Esophagus muscularis mucosa (tissue), 4 donors: Measurements from ENCODE around the gene SERPINH1.

Experiments
- EP300 ChIP-seq: sonication (generic); formaldehyde crosslinking; IDR thresholded peaks from one replicate; pipeline ENCODE4 v1.6.1; 2017; ENCODE audit warnings: antibody characterized with exemption
- POLR2A ChIP-seq: fragments of 450-650 bp; IDR thresholded peaks from one replicate; pipeline ENCODE4 v1.6.1; 2017; ENCODE audit warnings: antibody characterized with exemption, moderate library complexity, mild to moderate bottlenecking, low read depth
- POLR2AphosphoS5 ChIP-seq, 2 donors: sonication (generic); formaldehyde crosslinking; IDR thresholded peaks; one replicate each; pipeline ENCODE4 v1.6.1; 2017; ENCODE audit warnings: antibody characterized with exemption in 2 of 2
- TF ChIP-seq, protein P1 (sequence below), 3 experiments: fragments of 200-600 bp in 2 of 3; fragments of 450-650 bp in 1 of 3; sonication (generic) in 2 of 3; IDR thresholded peaks; one replicate each; pipeline ENCODE4 v1.5.1; 2017 to 2019; ENCODE audit warnings: antibody characterized with exemption in 3 of 3, mild to moderate bottlenecking in 2 of 3, moderate library complexity in 1 of 3

DNA sequence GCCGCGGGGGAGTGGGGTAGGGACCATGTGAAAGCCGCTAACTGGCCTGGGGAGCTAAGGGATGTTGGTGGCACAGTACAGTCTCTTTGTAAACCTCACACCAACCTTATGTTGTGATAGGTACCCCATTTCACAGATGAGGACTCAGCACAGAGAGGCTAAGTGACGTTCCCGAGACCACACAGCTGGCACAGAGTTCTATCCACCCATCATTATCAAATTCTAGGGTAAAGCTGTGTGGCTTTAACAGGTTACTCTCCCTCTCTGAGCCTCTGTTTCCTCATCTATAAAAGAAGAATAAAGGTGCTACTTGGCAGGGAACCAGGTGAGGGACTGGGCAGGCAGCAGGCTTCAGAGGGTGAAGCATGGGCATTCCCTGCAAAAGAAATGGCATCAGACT is 34.9 kb upstream of the SERPINH1 start:
- TF ChIP-seq, protein P1, sequence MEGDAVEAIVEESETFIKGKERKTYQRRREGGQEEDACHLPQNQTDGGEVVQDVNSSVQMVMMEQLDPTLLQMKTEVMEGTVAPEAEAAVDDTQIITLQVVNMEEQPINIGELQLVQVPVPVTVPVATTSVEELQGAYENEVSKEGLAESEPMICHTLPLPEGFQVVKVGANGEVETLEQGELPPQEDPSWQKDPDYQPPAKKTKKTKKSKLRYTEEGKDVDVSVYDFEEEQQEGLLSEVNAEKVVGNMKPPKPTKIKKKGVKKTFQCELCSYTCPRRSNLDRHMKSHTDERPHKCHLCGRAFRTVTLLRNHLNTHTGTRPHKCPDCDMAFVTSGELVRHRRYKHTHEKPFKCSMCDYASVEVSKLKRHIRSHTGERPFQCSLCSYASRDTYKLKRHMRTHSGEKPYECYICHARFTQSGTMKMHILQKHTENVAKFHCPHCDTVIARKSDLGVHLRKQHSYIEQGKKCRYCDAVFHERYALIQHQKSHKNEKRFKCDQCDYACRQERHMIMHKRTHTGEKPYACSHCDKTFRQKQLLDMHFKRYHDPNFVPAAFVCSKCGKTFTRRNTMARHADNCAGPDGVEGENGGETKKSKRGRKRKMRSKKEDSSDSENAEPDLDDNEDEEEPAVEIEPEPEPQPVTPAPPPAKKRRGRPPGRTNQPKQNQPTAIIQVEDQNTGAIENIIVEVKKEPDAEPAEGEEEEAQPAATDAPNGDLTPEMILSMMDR (IDR thresholded peaks at IDR 0.05) = no peak
- TF ChIP-seq POLR2AphosphoS5 (IDR thresholded peaks at IDR 0.05) = no peak
- no peak for TF ChIP-seq POLR2A
- TF ChIP-seq EP300 = no peak
